SK-N-SH treated with all-trans-retinoic acid at 6 μM for 48 hours (cell line): Measurements from ENCODE around the gene MRTFA.

Experiments used
- ARNTL ChIP-seq: fragments of 450-650 bp; formaldehyde crosslinking; IDR thresholded peaks from 2 replicates; pipeline ENCODE4 v1.5.0; 2020; ENCODE audit warnings: low read depth, mild to moderate bottlenecking, moderate library complexity, borderline replicate concordance
- CSDC2 ChIP-seq: fragments of 250-450 bp; sonication (Bioruptor Pico); IDR thresholded peaks from 2 replicates; pipeline ENCODE4 v1.5.0; 2020; ENCODE audit warnings: mild to moderate bottlenecking, moderate library complexity
- ISL1 ChIP-seq: fragments of 250-450 bp; sonication (Bioruptor Pico); IDR thresholded peaks from 2 replicates; pipeline ENCODE4 v2.1.2; 2022; ENCODE audit warnings: mild to moderate bottlenecking, moderate library complexity
- OSR1 ChIP-seq: fragments of 250-450 bp; sonication (Bioruptor Pico); IDR thresholded peaks from 2 replicates; pipeline ENCODE4 v1.8.0; 2022; ENCODE audit warnings: moderate library complexity, mild to moderate bottlenecking, inconsistent platforms
- RARB ChIP-seq: fragments of 250-450 bp; sonication (Bioruptor Pico); IDR thresholded peaks from 2 replicates; pipeline ENCODE4 v1.8.0; 2021; ENCODE audit warnings: mild to moderate bottlenecking, moderate library complexity
- SNAI2 ChIP-seq: fragments of 250-450 bp; sonication (Bioruptor Pico); IDR thresholded peaks from 2 replicates; pipeline ENCODE4 v1.5.0; 2020; ENCODE audit warnings: mild to moderate bottlenecking, moderate library complexity
- TCF4 ChIP-seq: fragments of 250-450 bp; sonication (Bioruptor Pico); IDR thresholded peaks from 2 replicates; pipeline ENCODE4 v1.8.0; 2021; ENCODE audit warnings: mild to moderate bottlenecking, moderate library complexity, borderline replicate concordance
- ZC3H10 ChIP-seq: fragments of 250-450 bp; sonication (Bioruptor Pico); IDR thresholded peaks from 2 replicates; pipeline ENCODE4 v1.5.1; 2021; ENCODE audit warnings: mild to moderate bottlenecking, moderate library complexity
- ZFP3 ChIP-seq: fragments of 250-450 bp; sonication (Bioruptor Pico); IDR thresholded peaks from 2 replicates; pipeline ENCODE4 v1.5.0; 2020; ENCODE audit warnings: mild to moderate bottlenecking, moderate library complexity
- ZFP30 ChIP-seq: fragments of 450-650 bp; formaldehyde crosslinking; IDR thresholded peaks from 2 replicates; pipeline ENCODE4 v1.5.0; 2022; ENCODE audit warnings: mild to moderate bottlenecking, moderate library complexity
- ZNF565 ChIP-seq: fragments of 450-650 bp; formaldehyde crosslinking; conservative IDR thresholded peaks from 2 replicates; pipeline ENCODE4 v1.5.0; 2020; ENCODE audit warnings: low read depth, mild to moderate bottlenecking, moderate library complexity
- ZNF70 ChIP-seq: fragments of 450-650 bp; formaldehyde crosslinking; IDR thresholded peaks from 2 replicates; pipeline ENCODE4 v1.5.0; 2020; ENCODE audit warnings: mild to moderate bottlenecking, moderate library complexity
- TF ChIP-seq, protein P1 (sequence below): fragments of 250-450 bp; sonication (Bioruptor Pico); IDR thresholded peaks from 2 replicates; pipeline ENCODE4 v1.8.0; 2020; ENCODE audit warnings: mild to moderate bottlenecking, moderate library complexity, borderline replicate concordance
- TF ChIP-seq, protein P2 (sequence below): fragments of 250-450 bp; sonication (Bioruptor Pico); IDR thresholded peaks from 2 replicates; pipeline ENCODE4 v1.5.1; 2021; ENCODE audit warnings: mild to moderate bottlenecking, moderate library complexity

DNA sequence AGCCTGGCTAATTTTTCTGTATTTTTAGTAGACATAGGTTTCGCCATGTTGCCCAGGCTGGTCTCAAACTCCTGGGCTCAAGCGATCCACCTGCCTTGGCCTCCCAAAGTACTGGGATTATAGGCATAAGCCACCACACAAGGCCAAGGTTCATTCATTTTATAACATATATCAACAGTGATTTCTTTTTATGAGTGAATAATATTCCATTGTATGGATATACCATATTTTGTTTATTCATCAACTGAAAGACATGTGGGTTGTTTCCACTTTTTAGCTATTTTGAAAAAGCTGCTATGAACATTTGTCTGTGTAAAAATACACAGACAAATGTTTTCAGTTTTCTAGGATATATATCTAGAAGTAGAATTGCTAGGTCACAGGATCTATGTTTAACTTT, 116.0 kb downstream of the MRTFA start:
- TF ChIP-seq, protein P1, sequence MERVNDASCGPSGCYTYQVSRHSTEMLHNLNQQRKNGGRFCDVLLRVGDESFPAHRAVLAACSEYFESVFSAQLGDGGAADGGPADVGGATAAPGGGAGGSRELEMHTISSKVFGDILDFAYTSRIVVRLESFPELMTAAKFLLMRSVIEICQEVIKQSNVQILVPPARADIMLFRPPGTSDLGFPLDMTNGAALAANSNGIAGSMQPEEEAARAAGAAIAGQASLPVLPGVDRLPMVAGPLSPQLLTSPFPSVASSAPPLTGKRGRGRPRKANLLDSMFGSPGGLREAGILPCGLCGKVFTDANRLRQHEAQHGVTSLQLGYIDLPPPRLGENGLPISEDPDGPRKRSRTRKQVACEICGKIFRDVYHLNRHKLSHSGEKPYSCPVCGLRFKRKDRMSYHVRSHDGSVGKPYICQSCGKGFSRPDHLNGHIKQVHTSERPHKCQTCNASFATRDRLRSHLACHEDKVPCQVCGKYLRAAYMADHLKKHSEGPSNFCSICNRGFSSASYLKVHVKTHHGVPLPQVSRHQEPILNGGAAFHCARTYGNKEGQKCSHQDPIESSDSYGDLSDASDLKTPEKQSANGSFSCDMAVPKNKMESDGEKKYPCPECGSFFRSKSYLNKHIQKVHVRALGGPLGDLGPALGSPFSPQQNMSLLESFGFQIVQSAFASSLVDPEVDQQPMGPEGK (CRISPR knock-in tag) = no peak
- TF ChIP-seq OSR1 (CRISPR knock-in tag) (no peak), ZFP3 (no peak), SNAI2 (CRISPR knock-in tag) (no peak), CSDC2 (no peak), ISL1 (CRISPR knock-in tag) (no peak), RARB (CRISPR knock-in tag) (no peak), ZFP30 (CRISPR knock-in tag) (no peak), ZC3H10 (CRISPR knock-in tag) (no peak), ZNF70 (CRISPR knock-in tag) (no peak), TCF4 (CRISPR knock-in tag) (no peak), ARNTL (no peak), ZNF565 (CRISPR knock-in tag) (no peak)
- TF ChIP-seq, protein P2, sequence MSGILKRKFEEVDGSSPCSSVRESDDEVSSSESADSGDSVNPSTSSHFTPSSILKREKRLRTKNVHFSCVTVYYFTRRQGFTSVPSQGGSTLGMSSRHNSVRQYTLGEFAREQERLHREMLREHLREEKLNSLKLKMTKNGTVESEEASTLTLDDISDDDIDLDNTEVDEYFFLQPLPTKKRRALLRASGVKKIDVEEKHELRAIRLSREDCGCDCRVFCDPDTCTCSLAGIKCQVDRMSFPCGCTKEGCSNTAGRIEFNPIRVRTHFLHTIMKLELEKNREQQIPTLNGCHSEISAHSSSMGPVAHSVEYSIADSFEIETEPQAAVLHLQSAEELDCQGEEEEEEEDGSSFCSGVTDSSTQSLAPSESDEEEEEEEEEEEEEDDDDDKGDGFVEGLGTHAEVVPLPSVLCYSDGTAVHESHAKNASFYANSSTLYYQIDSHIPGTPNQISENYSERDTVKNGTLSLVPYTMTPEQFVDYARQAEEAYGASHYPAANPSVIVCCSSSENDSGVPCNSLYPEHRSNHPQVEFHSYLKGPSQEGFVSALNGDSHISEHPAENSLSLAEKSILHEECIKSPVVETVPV (CRISPR knock-in tag) = no peak
